ENCODE results near the gene GCGR. TPM values are rescaled to one million over a fixed set of nuclear protein-coding genes. Genes with fewer than 3 reads are reported as not detected.

Gene GCGR
- total and polyA plus RNA-seq, 2 donors (not counting 1 experiment from before 2014, with no cell fraction given) = not detected

DNA sequence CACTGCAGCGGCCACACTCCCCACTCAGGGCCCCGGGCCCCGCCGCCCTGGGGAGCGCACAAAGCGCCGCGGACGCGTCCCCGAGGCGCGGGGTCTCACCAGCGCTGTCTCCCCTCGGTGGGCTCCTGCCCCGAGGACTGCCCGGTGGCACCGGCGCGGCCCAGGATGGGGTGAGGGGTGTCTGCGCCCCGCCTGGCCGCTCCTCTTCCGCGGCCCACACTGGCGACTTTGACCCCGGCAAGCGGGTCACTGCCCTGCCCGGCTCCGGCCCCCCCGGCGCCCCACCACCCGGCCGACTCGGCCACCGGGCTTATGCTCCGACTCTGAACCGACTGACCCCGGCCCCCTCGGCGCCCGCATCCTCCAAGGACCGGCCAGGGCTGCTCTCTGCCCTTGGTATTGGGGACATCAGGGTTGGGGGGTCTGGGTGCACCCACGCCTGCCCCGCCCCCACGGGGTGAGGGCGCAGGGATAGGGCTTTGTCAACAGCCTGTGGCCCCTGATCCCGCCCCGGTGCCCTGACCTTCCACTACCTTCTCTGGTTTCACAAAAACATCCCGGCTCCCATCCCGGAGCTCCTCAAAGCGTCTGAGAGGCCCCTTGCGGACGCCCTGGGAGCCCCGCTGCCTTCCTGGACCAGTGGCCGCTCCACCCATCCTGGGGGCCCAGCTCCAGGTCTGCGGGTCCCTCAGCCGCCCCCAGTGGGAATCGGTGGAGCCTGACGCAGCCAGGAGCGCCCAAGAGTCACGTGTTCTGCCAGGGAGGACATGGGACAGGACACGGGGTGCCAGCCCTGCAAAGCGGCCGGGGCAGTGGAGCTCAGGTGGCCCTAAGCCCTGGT lies 829 bp downstream of the GCGR start:
- POLR2A ChIA-PET = no interaction called here
- Histone ChIP-seq H2AFZ (ENCODE audit: insufficient read depth, low read depth, low read length, poor library complexity, severe bottlenecking) (no peak overlapping the region), H3K4me1 (ENCODE audit: control insufficient read depth in 2 of 2, insufficient read depth in 2 of 2, low read length in 2 of 2) (peaks cover 0 to 4% of the 10 kb centered on the region in 2 donors), H3K27me3 (replicated peaks in 1 of 4; ENCODE audit: control extremely low read depth in 1 of 4, control insufficient read depth in 3 of 4, insufficient read depth in 4 of 4, low read length in 3 of 4) (peaks cover 0 to 57% (median 13%) of the 10 kb centered on the region in 4 experiments), H4K20me1 (ENCODE audit: control insufficient read depth, insufficient read depth, low read length, poor library complexity, severe bottlenecking) (no peaks in the 10 kb centered on the region), H3K9me3 (ENCODE audit: control extremely low read depth in 1 of 3, control insufficient read depth in 2 of 3, insufficient read depth in 1 of 3, low read length in 2 of 3) (peaks cover 0 to 17% (median 0%) of the 10 kb centered on the region in 3 donors), H3K4me2 (replicated peaks; ENCODE audit: low read depth, low read length, poor library complexity, severe bottlenecking) (peak overlapping the region; percentile 25), H3K9ac (ENCODE audit: low read length) (no peak overlapping the region), H3K79me2 (ENCODE audit: control insufficient read depth, insufficient read depth, low read length) (no peaks in the 10 kb centered on the region), H3K4me3 (ENCODE audit: control extremely low read depth in 1 of 5, extremely low read depth in 1 of 5, insufficient read depth in 1 of 5, low read depth in 2 of 5, low read length in 4 of 5) (no peak overlapping the region), H3K36me3 (replicated peaks in 1 of 2; ENCODE audit: control extremely low read depth in 1 of 2, control insufficient read depth in 1 of 2, extremely low read depth in 1 of 2, insufficient read depth in 2 of 2, low read length in 1 of 2) (no peaks in the 10 kb centered on the region), H3K27ac (ENCODE audit: low read length in 2 of 2) (no peak overlapping the region)
- intact Hi-C loops (cut with micrococcal nuclease) = no loop called here
- ATAC-seq (ENCODE audit: low read depth) (no peak), DNase-seq (no peak)
- 9% methylated on average over 64 of the region's 65 CpGs for WGBS (ENCODE audit: insufficient coverage)
- Mint-ChIP-seq H3K4me3 (no peak overlapping the region), H3K27ac (no peak overlapping the region), H3K4me1 (peaks cover 5% of the 10 kb centered on the region), H3K27me3 (peaks cover 40% of the 10 kb centered on the region), H3K9me3 (ENCODE audit: insufficient read depth) (no peaks in the 10 kb centered on the region)
- TF ChIP-seq, protein P1, sequence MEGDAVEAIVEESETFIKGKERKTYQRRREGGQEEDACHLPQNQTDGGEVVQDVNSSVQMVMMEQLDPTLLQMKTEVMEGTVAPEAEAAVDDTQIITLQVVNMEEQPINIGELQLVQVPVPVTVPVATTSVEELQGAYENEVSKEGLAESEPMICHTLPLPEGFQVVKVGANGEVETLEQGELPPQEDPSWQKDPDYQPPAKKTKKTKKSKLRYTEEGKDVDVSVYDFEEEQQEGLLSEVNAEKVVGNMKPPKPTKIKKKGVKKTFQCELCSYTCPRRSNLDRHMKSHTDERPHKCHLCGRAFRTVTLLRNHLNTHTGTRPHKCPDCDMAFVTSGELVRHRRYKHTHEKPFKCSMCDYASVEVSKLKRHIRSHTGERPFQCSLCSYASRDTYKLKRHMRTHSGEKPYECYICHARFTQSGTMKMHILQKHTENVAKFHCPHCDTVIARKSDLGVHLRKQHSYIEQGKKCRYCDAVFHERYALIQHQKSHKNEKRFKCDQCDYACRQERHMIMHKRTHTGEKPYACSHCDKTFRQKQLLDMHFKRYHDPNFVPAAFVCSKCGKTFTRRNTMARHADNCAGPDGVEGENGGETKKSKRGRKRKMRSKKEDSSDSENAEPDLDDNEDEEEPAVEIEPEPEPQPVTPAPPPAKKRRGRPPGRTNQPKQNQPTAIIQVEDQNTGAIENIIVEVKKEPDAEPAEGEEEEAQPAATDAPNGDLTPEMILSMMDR (IDR thresholded peaks at IDR 0.05) = no peak
- TF ChIP-seq EZH2 (IDR thresholded peaks at IDR 0.05; ENCODE audit: borderline replicate concordance, insufficient read depth, low read depth, low read length, poor library complexity, severe bottlenecking) = peak; percentile 31
- CTCF ChIA-PET = no interaction called here

All from B cell (primary cell).